Tibial nerve (tissue), 4 donors: ENCODE data around the gene SELENOH.

ENCODE experiments used
- CTCF ChIP-seq, 5 experiments: fragments of 200-600 bp in 3 of 5; fragments of 450-650 bp in 2 of 5; sonication (generic) in 3 of 5; IDR thresholded peaks; one replicate each; pipeline ENCODE4 v1.5.1; 2016 to 2019; ENCODE audit warnings: antibody characterized with exemption in 5 of 5, mild to moderate bottlenecking in 3 of 5, moderate library complexity in 2 of 5
- EP300 ChIP-seq, 2 donors: sonication (generic); formaldehyde crosslinking; IDR thresholded peaks; one replicate each; pipeline ENCODE4 v1.6.1; 2017; ENCODE audit warnings: antibody characterized with exemption in 2 of 2, mild to moderate bottlenecking in 1 of 2
- POLR2A ChIP-seq, 2 donors: fragments of 450-650 bp; IDR thresholded peaks; one replicate each; pipeline ENCODE4 v1.6.1; 2017; ENCODE audit warnings: antibody characterized with exemption in 2 of 2, mild to moderate bottlenecking in 2 of 2, moderate library complexity in 2 of 2

- TF ChIP-seq CTCF (IDR thresholded peaks at IDR 0.05): no peak
- TF ChIP-seq POLR2A (IDR thresholded peaks at IDR 0.05): no peak
- no peak for TF ChIP-seq EP300 (IDR thresholded peaks at IDR 0.05)
These were observed 3.9 kb downstream of the SELENOH start for GRCh38 chr11:57745206-57745605.
